ENCODE measurements around the gene LRP1-AS.

GRCh38 chr12:57129889-57130288, 17.5 kb downstream of the LRP1-AS start:
- TF ChIP-seq CTCF (IDR thresholded peaks at IDR 0.05; ENCODE audit: insufficient read depth, low read depth, low read length) (no peak), EZH2 (IDR thresholded peaks at IDR 0.05; ENCODE audit: insufficient read depth, low read length) (no peak)
